Fibroblast of skin of abdomen (primary cell): ENCODE results near the gene DARS1. TPM values are rescaled to one million over a fixed set of nuclear protein-coding genes. Genes with fewer than 3 reads are reported as not detected.

ENCODE experiments used
- DNase-seq: peaks from one replicate; pipeline ENCODE4 v3.0.0-alpha.2; 2013
- polyA plus RNA-seq, 2 experiments: library from polyadenylated mRNA; unstranded; fragments of 120-200 nt; gene quantifications; one replicate each; pipeline ENCODE4 v1.2.1, GENCODE V29; 2013; ENCODE audit not compliant: insufficient read length in 2 of 2

The DARS1 gene
- polyA plus RNA-seq (2013, experiment 1 of 2; ENCODE audit: insufficient read length) = 87.2 TPM
- 84.1 TPM for polyA plus RNA-seq (2013, experiment 2 of 2; ENCODE audit: insufficient read length)

DNA sequence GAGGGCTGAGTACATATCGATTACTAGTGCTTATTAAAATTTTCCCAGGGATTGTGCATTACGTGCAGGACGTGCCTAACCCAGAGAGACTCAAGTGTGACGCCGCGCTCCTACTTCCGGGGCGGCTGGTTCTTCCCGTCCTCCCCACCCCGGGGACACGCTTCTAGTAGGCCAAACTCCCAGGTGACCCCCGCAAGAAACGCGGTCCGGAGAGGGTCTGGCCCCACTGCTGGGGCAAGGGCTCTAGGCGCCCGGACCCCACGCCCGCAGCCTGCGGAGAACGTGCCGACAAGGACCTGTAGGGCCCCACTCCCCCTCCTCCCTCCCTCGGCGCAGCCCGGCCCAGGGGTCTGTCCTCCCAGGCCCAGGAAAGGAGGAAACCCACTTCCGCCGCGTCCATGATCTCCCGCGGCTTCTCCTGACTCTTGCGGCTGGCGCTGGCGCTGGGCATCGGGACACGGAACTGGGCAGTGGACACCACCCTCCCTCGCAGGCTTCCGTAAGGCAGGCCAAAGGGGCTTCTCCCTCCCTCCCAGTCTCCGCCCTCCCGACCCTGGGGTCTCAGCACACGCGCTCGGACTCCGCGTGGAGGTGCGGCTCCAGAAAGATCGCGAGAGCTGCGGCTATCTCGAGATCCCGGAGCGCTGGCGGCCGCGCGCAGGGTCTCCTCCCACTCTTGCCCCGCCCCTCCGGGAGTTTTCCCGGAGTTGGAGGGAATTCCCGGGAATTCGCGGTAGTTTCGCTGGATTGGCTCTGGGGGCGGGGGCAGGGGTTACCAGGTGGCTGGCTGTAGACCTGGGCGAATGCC lies at the start of gene DARS1:
Gene DARS1 (minus strand): TSS at position 609 of the 808 bp plus-strand sequence. CDS start 158 bp downstream, at position 451.
- DNase-seq = peak; percentile 94

DNA sequence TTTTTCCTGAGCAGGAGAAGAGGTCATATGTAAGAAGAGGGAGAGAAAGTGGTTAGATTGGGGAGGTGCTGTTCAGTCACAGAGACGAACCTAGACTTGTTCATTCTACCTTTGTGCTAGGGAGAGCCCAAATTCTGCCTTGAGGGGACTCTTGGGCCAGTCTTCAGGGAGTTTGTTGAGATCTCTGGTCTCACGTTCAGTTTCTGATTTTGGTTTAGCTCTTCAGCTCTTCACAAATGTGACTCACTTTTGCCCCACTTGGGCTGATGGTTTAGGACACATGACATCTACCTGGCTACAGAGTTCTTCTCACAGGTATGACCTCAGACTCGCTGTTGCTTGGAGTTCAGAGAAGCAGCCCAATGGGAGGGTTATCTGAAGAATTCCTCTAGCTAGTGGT lies 49.2 kb upstream of the DARS1 start:
- no peak for DNase-seq

DNA sequence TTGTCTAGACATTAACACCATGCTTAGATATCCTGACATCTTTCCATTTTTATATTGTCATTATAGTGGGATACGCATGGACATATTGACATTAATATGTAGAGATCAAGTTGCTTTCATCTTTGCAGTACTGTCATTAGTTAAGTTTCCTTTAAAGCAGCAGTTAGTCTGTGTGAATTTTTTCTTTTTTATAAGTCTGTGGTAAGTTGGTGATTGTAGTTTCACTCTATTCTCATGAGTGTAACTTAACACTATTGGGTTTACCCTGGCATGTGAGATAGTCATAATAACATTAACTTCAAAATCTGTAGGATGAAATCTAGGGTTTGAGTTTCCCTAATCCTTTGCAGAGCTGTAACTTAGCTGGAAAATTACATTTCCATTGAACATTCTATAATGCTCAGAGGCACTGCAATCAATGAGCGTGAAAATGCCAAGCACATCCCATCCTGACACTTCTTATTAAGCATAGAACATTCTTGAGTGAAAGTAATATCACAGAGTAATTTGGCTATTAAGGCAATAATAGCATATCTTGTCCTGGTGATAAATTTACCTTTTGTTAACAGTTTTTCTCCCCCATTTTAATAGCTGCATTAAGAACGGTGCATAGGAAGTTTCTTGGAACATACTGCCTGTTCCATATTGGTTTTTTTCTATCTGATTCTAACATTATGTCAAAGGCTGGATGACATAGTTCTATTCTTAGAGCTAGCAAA lies 47.5 kb upstream of the DARS1 start:
- no peak for DNase-seq

DNA sequence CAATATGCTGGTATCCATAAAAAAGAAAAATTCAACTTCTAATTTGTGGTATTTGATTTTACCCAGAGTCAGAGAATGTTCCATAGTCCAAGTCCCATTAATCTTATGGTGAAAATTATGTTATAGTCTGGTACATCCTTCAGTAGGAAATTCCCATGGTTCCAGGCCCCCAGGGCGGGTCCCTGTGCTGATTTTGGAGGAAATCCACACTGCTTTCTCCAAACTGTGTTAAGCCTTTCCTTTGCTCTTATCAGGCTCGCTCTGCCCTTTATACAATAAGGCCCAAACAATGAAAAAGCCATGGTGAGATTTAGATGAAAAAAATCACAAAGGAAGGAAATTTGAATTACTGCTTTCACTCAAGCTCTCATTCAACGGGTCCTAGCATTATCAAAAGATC lies 46.8 kb upstream of the DARS1 start:
- DNase-seq = no peak

DNA sequence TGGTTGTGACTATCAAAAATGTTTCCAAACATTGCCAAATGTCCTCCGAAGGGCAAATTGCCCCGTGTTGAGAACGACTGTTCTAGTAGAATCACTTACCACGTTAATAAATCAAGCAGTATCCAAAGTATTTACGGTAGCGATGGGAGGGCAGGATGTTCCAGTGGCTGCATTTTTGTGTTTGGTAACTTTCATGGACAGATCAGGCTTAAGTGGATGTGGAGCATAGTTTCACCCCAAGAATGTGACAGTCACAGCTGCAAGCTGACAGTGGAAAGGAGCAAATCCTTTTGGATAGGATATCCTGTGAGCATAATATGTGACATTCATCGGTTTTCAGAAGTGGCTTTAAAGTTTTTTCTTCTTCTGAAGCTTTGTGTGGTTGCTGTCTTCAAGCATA lies 46.3 kb upstream of the DARS1 start:
- DNase-seq = no peak

DNA sequence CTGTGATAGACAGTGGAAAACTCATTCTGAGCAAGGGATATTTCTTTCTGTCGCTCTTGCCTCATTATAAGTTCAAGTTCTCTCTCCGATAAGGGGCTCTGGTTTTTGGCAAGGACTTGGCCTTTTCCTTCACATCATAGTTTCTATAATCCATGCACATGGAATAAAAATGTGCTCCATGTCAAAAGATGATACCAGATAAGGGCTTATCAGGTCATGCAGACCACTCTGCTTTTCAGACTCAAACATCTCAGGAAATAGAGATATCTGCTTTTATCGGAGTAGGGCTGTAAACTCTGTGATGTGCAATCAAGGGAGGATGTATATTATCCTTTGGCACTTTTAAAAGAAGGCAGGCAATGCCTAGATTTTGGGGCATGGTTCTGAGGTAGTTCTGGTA lies 45.0 kb upstream of the DARS1 start:
- DNase-seq = no peak

DNA sequence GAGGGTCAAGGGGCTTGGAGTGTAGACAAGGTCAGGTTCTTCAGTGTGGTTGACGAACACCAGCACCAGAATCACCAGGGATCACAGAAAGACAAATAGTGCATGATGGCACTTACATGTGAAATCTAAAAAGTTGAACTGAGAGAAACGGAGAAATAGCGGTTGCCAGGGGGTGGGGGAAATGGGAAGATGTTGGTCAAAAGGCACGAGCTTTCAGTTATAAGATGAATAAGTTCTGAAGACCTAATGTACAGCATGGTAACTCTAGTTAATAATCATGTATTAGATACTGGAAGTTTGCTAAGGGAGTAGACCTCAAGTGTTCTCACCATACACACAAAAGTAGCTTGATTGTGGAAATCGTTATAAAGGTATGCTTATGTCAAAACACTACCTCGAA lies 43.7 kb upstream of the DARS1 start:
- DNase-seq = no peak

DNA sequence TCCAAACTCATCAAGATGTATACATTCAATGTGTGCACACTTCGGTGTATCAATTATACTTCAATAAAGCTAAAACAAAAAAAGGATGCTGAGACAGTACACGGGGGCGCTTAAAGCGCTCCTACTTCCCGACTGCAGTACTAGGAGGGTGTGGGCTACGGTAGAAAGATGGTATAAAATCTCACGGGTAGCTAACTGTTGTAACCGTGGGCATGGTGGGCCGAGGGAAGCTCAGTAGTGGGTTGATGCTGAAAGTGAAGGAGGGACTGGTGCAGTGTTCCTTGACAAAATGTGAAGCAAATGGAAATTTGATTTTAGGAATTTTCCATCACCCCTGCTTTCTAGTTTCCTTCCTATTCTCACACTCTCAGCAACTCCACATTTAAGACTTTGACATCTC lies 42.6 kb upstream of the DARS1 start:
- DNase-seq = no peak

DNA sequence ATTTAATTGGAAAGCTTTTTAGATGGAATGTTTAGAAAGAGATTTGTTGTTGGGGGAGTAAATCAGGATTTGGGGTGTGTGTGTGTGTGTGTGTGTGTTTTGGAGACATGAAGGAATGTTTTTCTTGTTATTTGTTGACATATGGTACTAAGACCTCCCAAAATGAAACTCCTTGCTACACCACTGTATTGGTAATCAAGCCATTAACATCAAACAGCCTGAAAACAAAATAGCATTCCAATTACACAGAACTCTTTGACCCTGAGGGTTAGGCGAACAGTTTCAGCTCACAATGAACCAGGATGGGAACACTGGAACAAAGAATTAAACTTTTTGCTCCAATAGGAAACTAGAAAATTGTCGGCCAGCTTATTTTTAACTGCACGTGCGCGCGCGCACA lies 41.7 kb upstream of the DARS1 start:
- no peak for DNase-seq

DNA sequence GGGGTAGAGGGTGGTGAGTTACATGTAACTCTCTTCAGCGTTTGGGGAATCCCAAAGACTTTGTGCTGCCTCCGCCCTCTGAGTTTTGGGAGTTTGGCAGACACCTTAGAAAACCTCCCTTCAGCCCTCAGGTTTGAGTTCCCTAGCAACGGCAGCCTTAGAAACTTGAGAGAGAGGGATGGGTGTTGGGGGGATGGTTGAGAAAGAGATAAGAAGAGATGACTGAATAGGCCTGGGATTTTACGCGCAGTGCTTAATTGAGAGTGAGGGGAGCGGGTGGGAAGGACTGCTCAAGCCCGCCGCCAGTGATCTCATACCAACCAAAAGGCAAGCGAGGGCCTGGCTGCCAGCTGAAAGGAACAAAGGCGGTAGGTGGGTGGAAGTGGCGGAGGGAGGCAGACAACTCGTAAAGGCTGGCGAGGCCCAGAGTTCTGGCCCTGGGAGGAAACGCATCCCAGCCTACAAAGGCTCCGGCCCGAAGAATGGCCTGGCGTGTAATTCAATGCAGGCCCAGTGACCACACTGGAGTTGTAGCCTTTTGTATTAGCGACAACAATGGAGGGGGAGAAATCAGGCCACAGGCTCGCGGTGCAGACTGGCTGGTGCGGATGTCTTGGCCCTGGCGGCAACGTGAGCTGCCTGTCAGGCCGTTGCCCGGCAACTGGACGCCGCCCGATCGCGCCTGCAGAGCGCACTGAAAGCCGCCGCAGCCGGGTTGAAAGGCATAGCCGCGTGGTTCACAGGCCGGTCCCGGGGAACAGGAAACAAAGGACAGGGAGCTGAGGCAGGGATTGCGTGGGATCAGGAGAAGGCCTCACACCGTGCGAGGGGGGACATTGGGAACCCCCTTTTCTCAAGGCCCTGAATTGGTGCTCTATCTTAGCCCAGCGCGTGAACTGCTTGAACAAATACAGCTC lies 39.9 kb upstream of the DARS1 start:
- peak; percentile 74 for DNase-seq

DNA sequence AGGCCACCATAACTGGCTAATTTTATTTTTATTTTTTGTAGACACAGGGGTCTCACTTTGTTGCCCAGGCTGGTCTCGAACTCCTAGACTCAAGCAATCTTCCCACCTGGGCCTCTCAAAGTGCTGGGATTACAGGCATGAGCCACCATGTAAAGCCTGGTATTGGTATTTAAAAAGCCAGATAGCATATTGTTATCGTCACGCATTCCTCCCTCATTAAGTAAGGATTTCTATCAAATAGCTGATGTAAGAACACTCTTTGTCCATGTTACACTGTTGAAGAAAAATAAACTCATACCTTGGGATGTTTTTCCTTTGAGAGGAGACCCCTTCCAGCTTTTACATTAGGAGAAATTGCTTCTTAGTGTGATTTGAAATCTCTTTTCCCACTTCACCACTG lies 39.2 kb upstream of the DARS1 start:
- DNase-seq = peak; percentile 55

DNA sequence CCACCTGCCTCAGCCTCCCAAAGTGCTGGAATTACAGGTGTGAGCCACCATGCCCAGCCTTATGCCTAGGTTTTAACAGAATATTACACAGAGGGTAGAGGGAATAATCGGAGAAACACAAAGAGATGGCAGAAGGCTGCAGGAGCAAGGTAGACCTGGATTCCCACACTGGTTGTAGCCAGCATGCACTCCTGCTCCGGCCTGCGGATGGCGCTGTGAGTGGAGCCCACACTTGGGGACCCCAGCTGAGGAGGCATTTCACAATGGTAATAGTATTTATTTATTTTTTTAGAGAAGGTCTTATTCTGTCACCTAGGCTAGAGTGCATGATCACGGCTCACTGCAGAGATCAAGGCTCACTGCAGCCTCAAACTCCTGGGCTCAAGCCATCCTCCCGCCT lies 38.8 kb upstream of the DARS1 start:
- DNase-seq = no peak

DNA sequence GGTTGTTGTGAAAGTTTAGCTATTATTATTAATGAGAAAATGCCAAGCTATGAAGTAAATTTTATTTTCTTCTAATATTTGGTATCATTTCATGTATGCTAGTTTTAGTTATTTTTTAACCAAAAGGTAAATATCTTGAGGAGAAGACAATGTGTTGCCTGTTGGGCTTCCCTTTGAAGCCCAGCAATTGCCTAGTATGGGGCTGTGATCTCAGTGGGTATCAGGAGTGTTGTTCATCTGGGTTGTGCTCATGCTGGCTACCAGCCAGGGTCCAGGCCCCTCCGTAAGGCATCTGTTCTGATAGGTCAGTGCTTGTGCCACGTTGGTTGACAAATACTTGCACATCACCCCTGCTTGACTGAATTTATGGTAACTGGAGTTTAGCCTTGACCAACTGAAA lies 38.0 kb upstream of the DARS1 start:
- DNase-seq = no peak

DNA sequence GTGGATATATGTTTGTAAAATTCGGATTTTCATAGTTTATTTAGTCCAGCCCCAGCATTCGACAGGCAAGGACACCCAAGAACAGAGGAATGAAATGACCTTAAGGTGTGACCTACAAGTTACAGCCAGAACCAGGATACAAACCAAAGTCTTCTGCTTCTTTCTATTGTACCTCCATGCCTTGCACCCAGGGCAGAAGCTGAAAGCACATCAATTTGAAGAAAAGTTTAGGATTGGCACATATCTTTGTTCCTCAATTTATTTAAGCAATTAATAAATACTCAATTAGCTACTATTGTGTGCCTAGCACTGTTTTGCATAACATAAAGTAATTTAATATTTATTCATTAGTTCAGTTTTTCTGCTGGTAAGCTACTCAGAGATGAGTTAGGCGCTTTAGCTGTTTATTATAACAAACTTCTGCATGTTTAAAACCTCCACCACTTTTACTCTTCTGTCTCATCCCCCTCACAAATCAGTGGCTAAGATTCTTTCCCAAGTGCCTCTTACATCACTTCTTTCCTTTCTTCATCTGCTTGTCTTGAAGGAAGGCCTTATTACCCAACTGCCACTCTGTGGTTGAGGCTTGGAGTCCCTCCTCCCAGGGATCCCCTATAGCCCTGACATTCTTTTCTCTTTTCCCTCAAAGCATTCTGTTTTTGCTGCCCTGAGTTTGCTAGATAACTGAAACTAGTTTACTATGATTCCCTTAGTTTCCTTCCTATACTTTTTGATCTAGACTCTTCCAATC lies 37.1 kb upstream of the DARS1 start:
- peak; percentile 6 for DNase-seq

DNA sequence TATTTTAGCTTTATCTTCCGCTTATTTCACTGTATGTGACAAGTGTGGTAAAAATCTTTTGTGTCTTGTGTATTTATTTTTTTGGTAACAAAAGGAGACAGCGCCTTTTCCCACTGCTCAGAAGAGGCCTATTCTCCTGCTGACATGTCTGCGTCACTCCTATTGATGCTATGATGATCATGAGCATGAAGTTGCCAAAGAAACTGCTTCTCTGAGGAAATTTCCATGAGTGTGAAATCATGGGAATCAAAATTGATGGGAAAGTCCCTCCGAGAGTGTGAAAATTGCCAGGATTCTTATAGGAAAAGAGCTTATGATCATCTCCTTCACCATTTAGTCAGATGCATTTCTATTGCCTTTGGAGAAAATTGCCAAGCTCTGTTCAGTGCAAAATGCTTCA lies 36.5 kb upstream of the DARS1 start:
- no peak for DNase-seq

DNA sequence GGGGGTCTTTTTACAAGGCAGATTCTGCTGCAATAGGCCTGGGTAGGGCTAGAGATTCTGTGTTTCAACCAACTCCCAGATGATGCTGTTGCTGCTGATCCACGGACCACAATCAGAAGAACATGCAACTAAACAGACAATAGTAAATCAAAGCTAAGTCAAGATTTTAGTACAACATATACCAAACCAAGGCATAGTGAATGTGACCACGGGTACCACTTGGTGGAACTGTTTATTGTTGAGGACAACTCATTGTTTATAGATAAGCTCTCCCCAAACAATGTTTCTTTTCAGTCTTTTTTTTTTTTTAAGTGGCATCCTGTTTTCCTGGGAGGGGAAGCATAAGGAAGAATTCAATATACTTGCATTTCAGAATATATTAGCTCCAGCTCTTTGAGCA lies 36.0 kb upstream of the DARS1 start:
- no peak for DNase-seq

DNA sequence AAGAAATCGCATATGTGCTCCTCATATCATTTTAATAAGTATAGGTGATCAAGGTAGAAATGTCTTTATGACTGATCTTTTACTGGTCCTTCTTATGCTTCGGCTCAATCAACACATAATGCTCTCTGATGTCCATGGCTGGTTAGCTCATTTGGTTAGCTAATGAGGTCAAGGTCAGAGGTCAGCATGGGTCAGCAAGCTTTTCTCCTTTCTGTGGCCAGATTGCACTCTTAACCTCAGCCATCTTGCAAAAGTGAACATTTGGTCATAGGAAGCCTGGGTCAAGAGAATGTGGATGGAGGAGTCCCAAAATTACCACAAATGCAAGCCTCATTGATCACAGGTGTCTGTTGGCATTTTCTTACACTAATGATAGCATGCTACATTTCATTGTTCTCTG lies 35.4 kb upstream of the DARS1 start:
- DNase-seq = no peak

DNA sequence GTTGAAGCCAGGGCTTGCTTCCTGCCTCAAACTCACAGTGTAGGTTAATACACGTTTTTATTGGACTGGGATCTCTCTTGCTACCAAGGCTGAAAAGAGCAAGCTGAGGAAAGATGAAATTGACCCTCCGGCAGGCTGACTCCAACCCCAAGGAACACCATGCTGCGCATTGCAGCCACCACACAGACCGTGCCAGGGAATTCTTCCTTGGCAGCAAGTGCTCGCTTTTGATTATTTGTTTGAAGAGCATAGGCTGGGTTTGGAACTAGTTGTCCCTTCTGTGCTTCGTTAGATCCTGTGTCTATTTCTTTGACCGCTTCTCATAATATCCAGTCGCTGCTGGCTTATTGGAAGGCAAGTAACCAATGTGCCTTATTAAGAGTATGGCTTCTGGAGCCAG lies 34.4 kb upstream of the DARS1 start:
- DNase-seq = no peak

DNA sequence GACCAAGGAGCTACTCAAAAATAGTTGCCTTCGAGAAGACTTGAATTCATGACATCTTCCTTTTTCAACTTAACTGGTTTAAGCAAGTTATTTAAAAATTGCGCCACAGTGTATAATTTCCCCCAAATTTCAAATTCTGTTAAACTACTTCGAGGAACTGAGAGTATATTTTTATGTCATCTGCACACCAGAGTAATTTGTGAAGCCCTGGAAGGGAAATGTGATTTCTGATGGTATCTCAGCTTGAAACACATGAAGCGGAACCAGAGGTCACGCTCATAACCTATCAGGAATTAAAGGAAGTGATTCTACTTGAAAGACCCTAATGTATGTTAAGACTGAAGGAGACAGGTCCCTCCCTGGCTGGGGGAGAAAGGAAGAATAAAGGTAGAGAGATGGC lies 33.9 kb upstream of the DARS1 start:
- DNase-seq = no peak

DNA sequence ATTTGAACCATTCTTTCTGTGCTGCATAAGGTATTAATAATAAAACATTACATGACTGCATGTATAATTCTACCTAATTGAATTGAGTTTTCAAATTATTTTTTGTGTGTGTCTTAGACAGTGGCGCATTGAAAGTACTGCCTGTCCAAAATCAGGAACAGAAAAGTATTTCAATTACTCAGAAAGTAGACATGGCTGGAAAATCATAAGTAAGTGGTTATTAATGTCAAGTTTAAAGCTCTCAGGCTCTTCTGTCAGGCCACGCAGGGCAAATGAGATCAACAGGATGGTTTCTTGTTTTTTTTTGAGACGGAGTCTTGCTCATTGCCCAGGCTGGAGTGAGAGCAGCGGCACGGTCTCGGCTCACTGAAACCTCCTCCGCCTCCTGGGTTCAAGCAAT lies 32.4 kb upstream of the DARS1 start:
- DNase-seq = no peak

DNA sequence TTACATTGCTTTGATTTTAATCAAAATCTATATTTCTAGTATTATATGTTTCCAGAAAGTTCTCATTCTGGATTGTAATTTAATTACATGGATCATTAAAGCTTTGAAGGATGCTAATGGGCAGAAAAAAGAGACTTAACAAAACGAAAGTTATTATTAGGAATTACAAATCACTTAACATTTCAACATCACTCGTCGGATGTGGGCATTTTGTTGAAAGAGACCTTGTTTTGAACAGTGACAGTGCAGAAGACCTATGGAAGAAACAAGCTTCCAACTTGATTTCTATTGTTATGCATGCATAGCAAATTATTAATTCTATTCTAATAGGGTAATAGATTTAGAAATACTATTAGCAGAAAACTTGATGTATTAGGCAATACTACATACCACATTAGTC lies 31.4 kb upstream of the DARS1 start:
- no peak for DNase-seq

DNA sequence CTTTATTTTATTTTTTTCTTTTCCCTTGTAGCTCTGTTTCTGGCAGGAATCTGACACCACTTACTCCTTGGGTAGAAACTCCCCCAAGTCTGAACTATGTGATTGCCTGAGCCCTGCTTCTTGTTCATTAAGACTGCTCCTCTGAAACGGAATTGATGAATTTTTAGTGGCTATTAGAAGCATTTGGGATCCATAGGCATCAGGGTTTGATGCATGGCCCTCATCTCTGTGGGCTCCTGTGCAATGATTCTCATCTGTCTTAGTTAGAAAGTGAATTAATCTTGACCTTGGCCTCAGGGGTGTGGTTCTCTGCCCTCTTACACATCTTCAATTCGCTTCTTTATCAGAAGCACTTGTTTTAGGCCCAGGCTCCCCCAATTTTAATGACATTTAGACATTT lies 31.0 kb upstream of the DARS1 start:
- no peak for DNase-seq
